IMR-90 (cell line): ENCODE measurements around the gene SMIM22. TPM values are rescaled to one million over a fixed set of nuclear protein-coding genes. Genes with fewer than 3 reads are reported as not detected.
A peak's percentile ranks its signal among the peaks of the same experiment; 100 is the strongest.

ENCODE experiments used
- ATAC-seq: fragments of 200-7000 bp; cut with Tn5 transposase; 2 replicates; pipeline ENCODE4 v1.9.1; 2020; ENCODE audit warnings: low read depth, mild to moderate bottlenecking, moderate library complexity
- BruUV-seq: library from RNA; stranded (reverse); fragments of 400-500 nt; replicated peaks from 2 replicates; lab custom pipeline; 2021; lab: Mats Ljungman, UMichigan
- CTCF ChIA-PET: fragments of 300-600 bp; formaldehyde crosslinking; extraction: SDS; loops from one replicate; lab custom pipeline; 2021; ENCODE audit warnings: antibody characterized with exemption; lab: Yijun Ruan, JAX
- POLR2A ChIA-PET: fragments of 300-600 bp; sonication (Branson Sonifier 250); formaldehyde crosslinking; loops from one replicate; lab custom pipeline; 2022; ENCODE audit warnings: antibody characterized with exemption; ENCODE audit not compliant: unreplicated experiment; lab: Charles Lee
- DNase-seq: peaks from one replicate; pipeline ENCODE4 v3.0.0; 2013
- H2AFZ ChIP-seq: replicated peaks from 2 replicates; pipeline ENCODE3; 2013; ENCODE audit warnings: low read length, mild to moderate bottlenecking; ENCODE audit not compliant: poor library complexity
- H2AK5ac ChIP-seq: 2 replicates; pipeline ENCODE4 v1.6.1; 2013; ENCODE audit warnings: low read depth, low read length, inconsistent platforms
- H2AK9ac ChIP-seq: replicated peaks from 2 replicates; pipeline ENCODE3; 2013; ENCODE audit warnings: mild to moderate bottlenecking, low read depth, low read length, moderate library complexity; ENCODE audit not compliant: poor library complexity
- H2BK120ac ChIP-seq: 2 replicates; pipeline ENCODE4 v1.6.1; 2013; ENCODE audit warnings: low read depth, low read length, inconsistent platforms
- H2BK15ac ChIP-seq: 3 replicates; pipeline ENCODE4 v1.6.1; 2013; ENCODE audit warnings: low read depth, low read length, inconsistent platforms
- H2BK20ac ChIP-seq: 2 replicates; pipeline ENCODE4 v1.6.1; 2013; ENCODE audit warnings: low read depth, mild to moderate bottlenecking, inconsistent platforms, low read length, moderate library complexity
- H2BK5ac ChIP-seq: 2 replicates; pipeline ENCODE4 v1.6.1; 2013; ENCODE audit warnings: mild to moderate bottlenecking, low read depth, low read length, inconsistent platforms; ENCODE audit not compliant: poor library complexity, severe bottlenecking
- H3K14ac ChIP-seq: replicated peaks from 2 replicates; pipeline ENCODE4 v1.6.1; 2013; ENCODE audit warnings: low read depth, low read length, inconsistent platforms
- H3K18ac ChIP-seq: 2 replicates; pipeline ENCODE4 v1.6.1; 2013; ENCODE audit warnings: low read depth, low read length, control low read depth
- H3K23ac ChIP-seq: 2 replicates; pipeline ENCODE4 v1.6.1; 2013; ENCODE audit warnings: low read depth, low read length, inconsistent platforms
- H3K27ac ChIP-seq: 2 replicates; pipeline ENCODE4 v1.5.1; 2013; ENCODE audit warnings: mild to moderate bottlenecking, control low read depth, low read length; ENCODE audit not compliant: insufficient read depth
- H3K27me3 ChIP-seq: 2 replicates; pipeline ENCODE4 v1.6.1; 2013; ENCODE audit warnings: low read length; ENCODE audit not compliant: control insufficient read depth, insufficient read depth
- H3K36me3 ChIP-seq: 2 replicates; pipeline ENCODE4 v1.6.1; 2013; ENCODE audit warnings: low read length, mixed read lengths; ENCODE audit not compliant: control insufficient read depth, insufficient read depth
- H3K4ac ChIP-seq: 2 replicates; pipeline ENCODE4 v1.6.1; 2013; ENCODE audit warnings: low read depth, low read length, inconsistent platforms
- H3K4me1 ChIP-seq: 2 replicates; pipeline ENCODE4 v1.6.1; 2013; ENCODE audit warnings: low read length, mixed read lengths; ENCODE audit not compliant: control insufficient read depth, insufficient read depth
- H3K4me2 ChIP-seq: 2 replicates; pipeline ENCODE4 v1.6.1; 2013; ENCODE audit warnings: low read depth, mild to moderate bottlenecking, control low read depth, low read length, moderate library complexity
- H3K4me3 ChIP-seq: 2 replicates; pipeline ENCODE4 v1.5.1; 2013; ENCODE audit warnings: low read depth, mild to moderate bottlenecking, control low read depth, low read length, moderate library complexity; ENCODE audit not compliant: insufficient read depth
- H3K56ac ChIP-seq: 2 replicates; pipeline ENCODE4 v1.6.1; 2013; ENCODE audit warnings: low read length, inconsistent platforms; ENCODE audit not compliant: insufficient read depth; ENCODE audit errors: extremely low read depth
- H3K79me1 ChIP-seq, 2 experiments: 2 replicates each; pipeline ENCODE4 v1.6.1; 2013; ENCODE audit warnings: low read length in 2 of 2, inconsistent platforms in 1 of 2, low read depth in 1 of 2
- H3K9ac ChIP-seq: 2 replicates; pipeline ENCODE4 v1.6.1; 2013; ENCODE audit warnings: low read depth, low read length, control low read depth
- H3K9me1 ChIP-seq: 2 replicates; pipeline ENCODE4 v1.6.1; 2013; ENCODE audit warnings: low read length, inconsistent platforms; ENCODE audit not compliant: insufficient read depth
- H3K9me3 ChIP-seq: 2 replicates; pipeline ENCODE4 v1.6.1; 2013; ENCODE audit warnings: low read length; ENCODE audit not compliant: control insufficient read depth, insufficient read depth
- H4K20me1 ChIP-seq: 2 replicates; pipeline ENCODE4 v1.6.1; 2013; ENCODE audit warnings: low read length, inconsistent platforms; ENCODE audit not compliant: insufficient read depth
- H4K5ac ChIP-seq: 2 replicates; pipeline ENCODE4 v1.6.1; 2013; ENCODE audit warnings: mild to moderate bottlenecking, low read depth, low read length, control low read depth
- H4K8ac ChIP-seq, 2 experiments: 2 replicates each; pipeline ENCODE4 v1.6.1; 2013; ENCODE audit warnings: low read depth in 2 of 2, low read length in 2 of 2, control low read depth in 1 of 2, inconsistent platforms in 1 of 2
- H4K91ac ChIP-seq: 2 replicates; pipeline ENCODE4 v1.6.1; 2013; ENCODE audit warnings: low read depth, low read length, inconsistent platforms; ENCODE audit not compliant: insufficient read depth
- BHLHE40 ChIP-seq: fragments of 150-350 bp; IDR thresholded peaks from 2 replicates; pipeline ENCODE4 v1.6.1; 2016; ENCODE audit warnings: mild to moderate bottlenecking, low read depth, low read length
- CEBPB ChIP-seq: IDR thresholded peaks from 2 replicates; pipeline ENCODE4 v1.6.1; 2012; ENCODE audit warnings: low read depth, low read length, improper control_type of control experiment
- FOS ChIP-seq: fragments of 150-350 bp; IDR thresholded peaks from 2 replicates; pipeline ENCODE4 v1.6.1; 2016; ENCODE audit warnings: low read depth, low read length
- MAZ ChIP-seq: IDR thresholded peaks from 2 replicates; pipeline ENCODE4 v1.6.1; 2012; ENCODE audit warnings: low read depth, mild to moderate bottlenecking, low read length, improper control_type of control experiment, moderate library complexity, borderline replicate concordance
- MXI1 ChIP-seq: IDR thresholded peaks from 2 replicates; pipeline ENCODE4 v1.6.1; 2012; ENCODE audit warnings: low read depth, mild to moderate bottlenecking, low read length, moderate library complexity, borderline replicate concordance
- POLR2A ChIP-seq: IDR thresholded peaks from 2 replicates; pipeline ENCODE4 v1.6.1; 2012; ENCODE audit warnings: mild to moderate bottlenecking, low read depth, low read length
- RAD21 ChIP-seq: IDR thresholded peaks from 2 replicates; pipeline ENCODE4 v1.6.1; 2012; ENCODE audit warnings: low read length, improper control_type of control experiment
- WGBS, 2 experiments: methylation state at CpG; one replicate each; pipeline versions ENCODE4 v1.1.5 to v1.1.7; 2013; ENCODE audit warnings: missing lambda C conversion rate in 2 of 2; ENCODE audit not compliant: insufficient read length in 1 of 2; ENCODE audit errors: extremely low coverage in 2 of 2; 5-methylcytosine and 5-hydroxymethylcytosine counted together
- dilution Hi-C: fragments of 300-500 bp; cut with HindIII; formaldehyde crosslinking; loops from one replicate; pipeline ENCODE4 v1.14.3; 2018; ENCODE audit warnings: low sequenced_read_pairs; ENCODE audit not compliant: unreplicated experiment
- in situ Hi-C: fragments of 300-500 bp; cut with MboI; formaldehyde crosslinking; loops from 3 replicates; pipeline ENCODE4 v1.14.3; 2019; ENCODE audit warnings: low sequenced_read_pairs, inconsistent platforms, mixed read lengths
- intact Hi-C: fragments of 100-400 bp; cut with micrococcal nuclease; formaldehyde crosslinking; loops from 2 replicates; pipeline ENCODE4 v1.10.0; 2022
- polyA plus RNA-seq, 3 experiments: library from polyadenylated mRNA; depleted of rRNA; stranded (reverse); fragments of >200 nt; gene quantifications; 2 replicates each; pipeline ENCODE4 v1.2.3, GENCODE V29; 2012; ENCODE audit warnings: low replicate concordance in 1 of 3
- total RNA-seq: library from RNA; depleted of rRNA; stranded (reverse); fragments of >200 nt; gene quantifications from 2 replicates; pipeline ENCODE4 v1.2.3, GENCODE V29; 2012

The SMIM22 gene
- total and polyA plus RNA-seq, 2 of the 4 experiments (the other 2 are of a cell fraction) = not detected

- no peak within 1 kb of the TSS for H3K18ac ChIP-seq
- H2BK20ac ChIP-seq = no peak within 1 kb of the TSS
- dilution Hi-C loops = no loop called here
- peak within 1 kb of the TSS; percentile 48; the same call in 1 of the 2 replicates for H3K14ac ChIP-seq
- H3K4me2 ChIP-seq = peak within 1 kb of the TSS; percentile 82
- 3% methylated on average over 42 of the region's 72 CpGs; no CpG with 5 or more reads in 1 of the 2 experiments for WGBS, 2 experiments
- TF ChIP-seq BHLHE40 (peak; percentile 93), FOS (no peak), MAZ (peak; percentile 47; the same call in 1 of the 2 replicates), RAD21 (no peak), MXI1 (peak; percentile 71; the same call in 1 of the 2 replicates), CEBPB (0 out of 2 replicates have a peak, but pooled peaks have one; percentile 4), POLR2A (peak; percentile 74)
- H3K27me3 ChIP-seq = no peaks in the 10 kb centered on the region
- H3K9me1 ChIP-seq = peaks cover 6% of the 10 kb centered on the region
- peak within 1 kb of the TSS; percentile 88 for H3K4me3 ChIP-seq
- H4K5ac ChIP-seq = peak within 1 kb of the TSS; percentile 87
- H4K8ac ChIP-seq = peak within 1 kb of the TSS; percentile 62 to 99; a peak in 3 of 4 replicates
- peaks cover 23% of the 10 kb centered on the region; the same call in 1 of the 2 replicates for H3K36me3 ChIP-seq
- no peak within 1 kb of the TSS for H2BK15ac ChIP-seq
- H2AK9ac ChIP-seq = peak within 1 kb of the TSS; percentile 91
- peak within 1 kb of the TSS; percentile 82 for H3K23ac ChIP-seq
- H2AFZ ChIP-seq = peak within 1 kb of the TSS; percentile 95
- H3K9ac ChIP-seq = peak within 1 kb of the TSS; percentile 76
- ATAC-seq = peak; percentile 92
- peak; percentile 95 for DNase-seq
- peak within 1 kb of the TSS; percentile 73 for H2BK5ac ChIP-seq
- CTCF ChIA-PET = no interaction called here
- H3K4me1 ChIP-seq = peaks cover 7% of the 10 kb centered on the region
- in situ Hi-C loops = loop anchor here (10.0 kb wide), 1 partner anchor 188 kb away; the partner anchor contains the start of gene SEC14L5
- H4K91ac ChIP-seq = peak within 1 kb of the TSS; percentile 23
- 0 out of 2 replicates have a peak within 1 kb of the TSS, but pooled peaks have one; percentile 24 for H2BK120ac ChIP-seq
- peak within 1 kb of the TSS; percentile 75 for H3K27ac ChIP-seq
- H3K4ac ChIP-seq = peak within 1 kb of the TSS; percentile 59
- H4K20me1 ChIP-seq = no peaks in the 10 kb centered on the region; the same call in 1 of the 2 replicates
- no TSS peak for BruUV-seq
- no peak within 1 kb of the TSS for H3K56ac ChIP-seq
- no peaks in the 10 kb centered on the region for H3K9me3 ChIP-seq
- H3K79me1 ChIP-seq = peaks cover 18 to 33% of the 10 kb centered on the region in 2 experiments; a peak in 3 of 4 replicates
- intact Hi-C loops = loop anchor here (2.0 to 5.0 kb wide), 2 partner anchors 32 to 35 kb away; partner anchors contain the start of genes ANKS3, DNAAF8 and ROGDI
- H2AK5ac ChIP-seq = peak within 1 kb of the TSS; percentile 89
- POLR2A ChIA-PET = no interaction called here
Measured at GRCh38 chr16:4766875-4767628, 28.1 kb upstream of the SMIM22 start, which contains the start of gene ZNF500. Gene ZNF500 (minus strand): TSS chr16:4767162. CDS start chr16:4765978, 1,184 bp downstream.
